NAMALWA (cell line): ENCODE results near the gene MAGI1.
A peak's percentile ranks its signal among the peaks of the same experiment; 100 is the strongest.

Experiments used
- DNase-seq: peaks from one replicate; pipeline ENCODE4 v3.0.0-alpha.2; 2015; ENCODE audit warnings: low spot score

MAGI1 gene

GRCh38 chr3:65793495-65794200 lies 245.1 kb downstream of the MAGI1 start:
- DNase-seq = no peak

GRCh38 chr3:65788461-65788860 lies 250.3 kb downstream of the MAGI1 start:
- DNase-seq = no peak

GRCh38 chr3:65787827-65788226 lies 250.9 kb downstream of the MAGI1 start:
- no peak for DNase-seq

- DNase-seq = no peak
These were observed 251.4 kb downstream of the MAGI1 start for GRCh38 chr3:65787340-65787739.

- DNase-seq = no peak
These were observed 251.8 kb downstream of the MAGI1 start for GRCh38 chr3:65786890-65787289.

GRCh38 chr3:65785065-65785645 lies 253.6 kb downstream of the MAGI1 start:
- peak; percentile 48 for DNase-seq

GRCh38 chr3:65783117-65783516 lies 255.6 kb downstream of the MAGI1 start:
- DNase-seq = no peak

- no peak for DNase-seq
These were observed 257.1 kb downstream of the MAGI1 start for GRCh38 chr3:65781594-65781993.

GRCh38 chr3:65779390-65779789 lies 259.3 kb downstream of the MAGI1 start:
- no peak for DNase-seq

- no peak for DNase-seq
These were observed 259.8 kb downstream of the MAGI1 start for GRCh38 chr3:65778968-65779367.

- no peak for DNase-seq
These were observed 261.7 kb downstream of the MAGI1 start for GRCh38 chr3:65777050-65777449.

- no peak for DNase-seq
These were observed 262.2 kb downstream of the MAGI1 start for GRCh38 chr3:65776494-65776893.

- no peak for DNase-seq
These were observed 262.6 kb downstream of the MAGI1 start for GRCh38 chr3:65776081-65776480.

GRCh38 chr3:65772758-65773157 lies 266.0 kb downstream of the MAGI1 start:
- no peak for DNase-seq

GRCh38 chr3:65767551-65767950 lies 271.2 kb downstream of the MAGI1 start:
- no peak for DNase-seq

GRCh38 chr3:65762235-65762580 lies 276.5 kb downstream of the MAGI1 start:
- no peak for DNase-seq

- DNase-seq = no peak
These were observed 277.1 kb downstream of the MAGI1 start for GRCh38 chr3:65761446-65762234.

GRCh38 chr3:65758876-65759598 lies 279.7 kb downstream of the MAGI1 start:
- no peak for DNase-seq

- DNase-seq = no peak
These were observed 280.3 kb downstream of the MAGI1 start for GRCh38 chr3:65758438-65758837.

- DNase-seq = no peak
These were observed 286.1 kb downstream of the MAGI1 start for GRCh38 chr3:65752636-65753035.

GRCh38 chr3:65751123-65751700 lies 287.5 kb downstream of the MAGI1 start:
- peak; percentile 13 for DNase-seq

GRCh38 chr3:65749066-65749465 lies 289.7 kb downstream of the MAGI1 start:
- no peak for DNase-seq
